ENCODE results near the gene SEC61A2. TPM values are rescaled to one million over a fixed set of nuclear protein-coding genes. Genes with fewer than 3 reads are reported as not detected.

SEC61A2 gene
- total and polyA plus RNA-seq, 10 of the 15 experiments (the other 5 are each of a cell fraction or from before 2014, with no cell fraction given), result 3.0 to 36.2 (median 8.6) TPM

DNA sequence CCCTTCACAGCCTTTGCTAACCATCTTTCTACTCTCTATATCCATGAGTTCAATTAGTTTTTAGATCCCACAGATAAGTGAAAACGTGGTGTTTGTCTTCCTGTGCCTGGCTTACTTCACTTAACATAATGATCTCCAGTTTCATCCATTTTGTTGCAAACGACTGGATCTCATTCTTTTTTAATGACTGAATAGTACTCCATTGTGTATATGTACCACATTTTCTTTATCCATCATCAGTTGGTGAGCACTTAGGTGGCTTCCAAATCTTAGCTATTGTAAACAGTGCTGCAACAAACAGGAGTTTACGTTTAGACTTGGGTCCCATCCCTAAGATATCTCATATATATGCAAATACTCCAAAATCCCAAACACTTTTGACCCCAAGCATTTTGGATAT lies 75.6 kb downstream of the SEC61A2 start (continued):
- TF ChIP-seq, protein P1, sequence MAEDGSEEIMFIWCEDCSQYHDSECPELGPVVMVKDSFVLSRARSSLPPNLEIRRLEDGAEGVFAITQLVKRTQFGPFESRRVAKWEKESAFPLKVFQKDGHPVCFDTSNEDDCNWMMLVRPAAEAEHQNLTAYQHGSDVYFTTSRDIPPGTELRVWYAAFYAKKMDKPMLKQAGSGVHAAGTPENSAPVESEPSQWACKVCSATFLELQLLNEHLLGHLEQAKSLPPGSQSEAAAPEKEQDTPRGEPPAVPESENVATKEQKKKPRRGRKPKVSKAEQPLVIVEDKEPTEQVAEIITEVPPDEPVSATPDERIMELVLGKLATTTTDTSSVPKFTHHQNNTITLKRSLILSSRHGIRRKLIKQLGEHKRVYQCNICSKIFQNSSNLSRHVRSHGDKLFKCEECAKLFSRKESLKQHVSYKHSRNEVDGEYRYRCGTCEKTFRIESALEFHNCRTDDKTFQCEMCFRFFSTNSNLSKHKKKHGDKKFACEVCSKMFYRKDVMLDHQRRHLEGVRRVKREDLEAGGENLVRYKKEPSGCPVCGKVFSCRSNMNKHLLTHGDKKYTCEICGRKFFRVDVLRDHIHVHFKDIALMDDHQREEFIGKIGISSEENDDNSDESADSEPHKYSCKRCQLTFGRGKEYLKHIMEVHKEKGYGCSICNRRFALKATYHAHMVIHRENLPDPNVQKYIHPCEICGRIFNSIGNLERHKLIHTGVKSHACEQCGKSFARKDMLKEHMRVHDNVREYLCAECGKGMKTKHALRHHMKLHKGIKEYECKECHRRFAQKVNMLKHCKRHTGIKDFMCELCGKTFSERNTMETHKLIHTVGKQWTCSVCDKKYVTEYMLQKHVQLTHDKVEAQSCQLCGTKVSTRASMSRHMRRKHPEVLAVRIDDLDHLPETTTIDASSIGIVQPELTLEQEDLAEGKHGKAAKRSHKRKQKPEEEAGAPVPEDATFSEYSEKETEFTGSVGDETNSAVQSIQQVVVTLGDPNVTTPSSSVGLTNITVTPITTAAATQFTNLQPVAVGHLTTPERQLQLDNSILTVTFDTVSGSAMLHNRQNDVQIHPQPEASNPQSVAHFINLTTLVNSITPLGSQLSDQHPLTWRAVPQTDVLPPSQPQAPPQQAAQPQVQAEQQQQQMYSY (CRISPR knock-in tag; IDR thresholded peaks at IDR 0.05), result no peak
- no peak for TF ChIP-seq ZBED1 (IDR thresholded peaks at IDR 0.05; ENCODE audit: borderline replicate concordance)
- TF ChIP-seq, protein P2, sequence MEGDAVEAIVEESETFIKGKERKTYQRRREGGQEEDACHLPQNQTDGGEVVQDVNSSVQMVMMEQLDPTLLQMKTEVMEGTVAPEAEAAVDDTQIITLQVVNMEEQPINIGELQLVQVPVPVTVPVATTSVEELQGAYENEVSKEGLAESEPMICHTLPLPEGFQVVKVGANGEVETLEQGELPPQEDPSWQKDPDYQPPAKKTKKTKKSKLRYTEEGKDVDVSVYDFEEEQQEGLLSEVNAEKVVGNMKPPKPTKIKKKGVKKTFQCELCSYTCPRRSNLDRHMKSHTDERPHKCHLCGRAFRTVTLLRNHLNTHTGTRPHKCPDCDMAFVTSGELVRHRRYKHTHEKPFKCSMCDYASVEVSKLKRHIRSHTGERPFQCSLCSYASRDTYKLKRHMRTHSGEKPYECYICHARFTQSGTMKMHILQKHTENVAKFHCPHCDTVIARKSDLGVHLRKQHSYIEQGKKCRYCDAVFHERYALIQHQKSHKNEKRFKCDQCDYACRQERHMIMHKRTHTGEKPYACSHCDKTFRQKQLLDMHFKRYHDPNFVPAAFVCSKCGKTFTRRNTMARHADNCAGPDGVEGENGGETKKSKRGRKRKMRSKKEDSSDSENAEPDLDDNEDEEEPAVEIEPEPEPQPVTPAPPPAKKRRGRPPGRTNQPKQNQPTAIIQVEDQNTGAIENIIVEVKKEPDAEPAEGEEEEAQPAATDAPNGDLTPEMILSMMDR (IDR thresholded peaks at IDR 0.05 in 2 of 3, conservative IDR thresholded peaks at IDR 0.05 in 1 of 3; ENCODE audit: control insufficient read depth in 2 of 3, extremely low read depth in 1 of 3, insufficient read depth in 1 of 3, low read depth in 3 of 3, low read length in 3 of 3), result no peak

DNA sequence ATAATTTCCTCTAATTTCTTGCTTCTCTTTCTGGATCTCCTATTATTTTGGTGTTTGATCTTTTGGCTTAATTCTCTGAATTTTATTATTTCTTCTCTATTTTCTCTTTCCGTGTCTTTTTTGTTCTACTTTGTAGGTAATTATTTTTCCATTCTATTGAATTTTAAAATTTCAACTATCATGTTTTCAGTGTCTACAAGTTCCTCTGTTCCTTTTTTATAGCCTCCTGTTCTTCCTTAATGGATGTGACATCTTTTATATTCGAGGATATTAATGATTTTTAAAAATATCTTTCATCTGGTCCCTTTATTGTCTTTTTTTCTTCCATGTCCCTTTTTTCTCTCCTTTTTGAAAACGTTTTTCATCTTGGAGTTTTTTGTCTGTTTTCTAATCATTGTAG lies 77.6 kb downstream of the SEC61A2 start:
- H3K9ac ChIP-seq (ENCODE audit: control insufficient read depth, insufficient read depth, low read length), result no peak overlapping the region
- ChIA-PET POLR2A (interaction anchor here (0.9 kb wide), 1 partner anchor 17 kb away, joined by 3 read pairs; no protein-coding TSS in a partner anchor), CTCF (interaction anchor here (0.6 to 1.4 kb wide), 4 partner anchors 8 to 412 kb away, joined by 3 read pairs; no protein-coding TSS in a partner anchor), SMC1A (ENCODE audit: uncharacterized antibody, unreplicated experiment) (interaction anchor here (1.0 kb wide), 1 partner anchor 9 kb away, joined by 4 read pairs; no protein-coding TSS in a partner anchor), RAD21 (ENCODE audit: unreplicated experiment) (no interaction called here)
- no peaks in the 10 kb centered on the region for H3K4me1 ChIP-seq (ENCODE audit: control insufficient read depth, insufficient read depth, low read length)
- TF ChIP-seq TCF12 (IDR thresholded peaks at IDR 0.05; ENCODE audit: low read depth, low read length), result no peak
- TF ChIP-seq POLR2AphosphoS5 (IDR thresholded peaks at IDR 0.05; ENCODE audit: low read length), result no peak
- no peak for TF ChIP-seq IRF4 (IDR thresholded peaks at IDR 0.05; ENCODE audit: low read depth, low read length)
- TF ChIP-seq CEBPB (IDR thresholded peaks at IDR 0.05; ENCODE audit: borderline replicate concordance in 1 of 2, low read depth in 2 of 2, low read length in 2 of 2), result no peak
- no peak for TF ChIP-seq ZNF274 (IDR thresholded peaks at IDR 0.05; ENCODE audit: insufficient read depth, insufficient read length)
- no peak for TF ChIP-seq SUZ12 (IDR thresholded peaks at IDR 0.05; ENCODE audit: unreplicated experiment)
- TF ChIP-seq KAT2A (conservative IDR thresholded peaks at IDR 0.05; ENCODE audit: control insufficient read depth, low read depth, low read length), result no peak
- TF ChIP-seq, protein P3, sequence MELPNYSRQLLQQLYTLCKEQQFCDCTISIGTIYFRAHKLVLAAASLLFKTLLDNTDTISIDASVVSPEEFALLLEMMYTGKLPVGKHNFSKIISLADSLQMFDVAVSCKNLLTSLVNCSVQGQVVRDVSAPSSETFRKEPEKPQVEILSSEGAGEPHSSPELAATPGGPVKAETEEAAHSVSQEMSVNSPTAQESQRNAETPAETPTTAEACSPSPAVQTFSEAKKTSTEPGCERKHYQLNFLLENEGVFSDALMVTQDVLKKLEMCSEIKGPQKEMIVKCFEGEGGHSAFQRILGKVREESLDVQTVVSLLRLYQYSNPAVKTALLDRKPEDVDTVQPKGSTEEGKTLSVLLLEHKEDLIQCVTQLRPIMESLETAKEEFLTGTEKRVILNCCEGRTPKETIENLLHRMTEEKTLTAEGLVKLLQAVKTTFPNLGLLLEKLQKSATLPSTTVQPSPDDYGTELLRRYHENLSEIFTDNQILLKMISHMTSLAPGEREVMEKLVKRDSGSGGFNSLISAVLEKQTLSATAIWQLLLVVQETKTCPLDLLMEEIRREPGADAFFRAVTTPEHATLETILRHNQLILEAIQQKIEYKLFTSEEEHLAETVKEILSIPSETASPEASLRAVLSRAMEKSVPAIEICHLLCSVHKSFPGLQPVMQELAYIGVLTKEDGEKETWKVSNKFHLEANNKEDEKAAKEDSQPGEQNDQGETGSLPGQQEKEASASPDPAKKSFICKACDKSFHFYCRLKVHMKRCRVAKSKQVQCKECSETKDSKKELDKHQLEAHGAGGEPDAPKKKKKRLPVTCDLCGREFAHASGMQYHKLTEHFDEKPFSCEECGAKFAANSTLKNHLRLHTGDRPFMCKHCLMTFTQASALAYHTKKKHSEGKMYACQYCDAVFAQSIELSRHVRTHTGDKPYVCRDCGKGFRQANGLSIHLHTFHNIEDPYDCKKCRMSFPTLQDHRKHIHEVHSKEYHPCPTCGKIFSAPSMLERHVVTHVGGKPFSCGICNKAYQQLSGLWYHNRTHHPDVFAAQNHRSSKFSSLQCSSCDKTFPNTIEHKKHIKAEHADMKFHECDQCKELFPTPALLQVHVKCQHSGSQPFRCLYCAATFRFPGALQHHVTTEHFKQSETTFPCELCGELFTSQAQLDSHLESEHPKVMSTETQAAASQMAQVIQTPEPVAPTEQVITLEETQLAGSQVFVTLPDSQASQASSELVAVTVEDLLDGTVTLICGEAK (IDR thresholded peaks at IDR 0.05; ENCODE audit: borderline replicate concordance), result no peak
- H3K4me2 ChIP-seq (ENCODE audit: control insufficient read depth, insufficient read depth), result no peak overlapping the region
- no peak overlapping the region for H2AFZ ChIP-seq (ENCODE audit: control insufficient read depth, low read depth, low read length)
- in situ Hi-C loops (cut with MboI) (no loop called here), intact Hi-C loops (cut with micrococcal nuclease; ENCODE audit: unreplicated experiment) (no loop called here)
- peaks cover 4% of the 10 kb centered on the region; the same call in 1 of the 2 replicates for H4K20me1 ChIP-seq (ENCODE audit: control insufficient read depth, insufficient read depth)
- H3K9me3 ChIP-seq (replicated peaks; ENCODE audit: control insufficient read depth, insufficient read depth, low read length), result no peaks in the 10 kb centered on the region
- no peak for ATAC-seq
- no peaks in the 10 kb centered on the region for H3K27me3 ChIP-seq (replicated peaks in 1 of 2; ENCODE audit: control insufficient read depth in 2 of 2, insufficient read depth in 2 of 2, low read length in 1 of 2)
- FAIRE-seq, result no peak
- no peak overlapping the region for H3K4me3 ChIP-seq
- no peak overlapping the region for H3K27ac ChIP-seq (ENCODE audit: control insufficient read depth, insufficient read depth)
- DNase-seq (ENCODE audit: low read depth, low spot score), result no peak
- WGBS (ENCODE audit: insufficient coverage, insufficient replicate concordance, low lambda C conversion rate, missing lambda C conversion rate), result 57% methylated on average over 3 of the region's 3 CpGs
- BruUV-seq (replicated peaks), result no TSS peak
- peaks cover 8 to 38% of the 10 kb centered on the region in 2 experiments for H3K36me3 ChIP-seq (ENCODE audit: control insufficient read depth in 2 of 2, insufficient read depth in 2 of 2, low read length in 1 of 2)
- H3K79me2 ChIP-seq (ENCODE audit: control insufficient read depth, insufficient read depth, low read length), result peaks cover 31% of the 10 kb centered on the region
